NK-92 (cell line): ENCODE data around the gene TGM5.
A peak's percentile ranks its signal among the peaks of the same experiment; 100 is the strongest.
"Not testable (repeated sequence)": the region's sequence is repeated elsewhere in the genome, so short reads cannot be mapped to it uniquely, and the experiment has no call there.

ENCODE experiments used
- DNase-seq: peaks from one replicate; lab custom pipeline; 2025; ENCODE audit not compliant: unreplicated experiment; lab: John Stamatoyannopoulos, UW

The TGM5 gene, protein sequence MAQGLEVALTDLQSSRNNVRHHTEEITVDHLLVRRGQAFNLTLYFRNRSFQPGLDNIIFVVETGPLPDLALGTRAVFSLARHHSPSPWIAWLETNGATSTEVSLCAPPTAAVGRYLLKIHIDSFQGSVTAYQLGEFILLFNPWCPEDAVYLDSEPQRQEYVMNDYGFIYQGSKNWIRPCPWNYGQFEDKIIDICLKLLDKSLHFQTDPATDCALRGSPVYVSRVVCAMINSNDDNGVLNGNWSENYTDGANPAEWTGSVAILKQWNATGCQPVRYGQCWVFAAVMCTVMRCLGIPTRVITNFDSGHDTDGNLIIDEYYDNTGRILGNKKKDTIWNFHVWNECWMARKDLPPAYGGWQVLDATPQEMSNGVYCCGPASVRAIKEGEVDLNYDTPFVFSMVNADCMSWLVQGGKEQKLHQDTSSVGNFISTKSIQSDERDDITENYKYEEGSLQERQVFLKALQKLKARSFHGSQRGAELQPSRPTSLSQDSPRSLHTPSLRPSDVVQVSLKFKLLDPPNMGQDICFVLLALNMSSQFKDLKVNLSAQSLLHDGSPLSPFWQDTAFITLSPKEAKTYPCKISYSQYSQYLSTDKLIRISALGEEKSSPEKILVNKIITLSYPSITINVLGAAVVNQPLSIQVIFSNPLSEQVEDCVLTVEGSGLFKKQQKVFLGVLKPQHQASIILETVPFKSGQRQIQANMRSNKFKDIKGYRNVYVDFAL

GRCh38 chr15:43266834-43267233 lies at the start of gene TGM5:
Gene TGM5, minus strand, starts transcription at chr15:43266928. Its CDS starts 79 bp downstream, at chr15:43266849.
- DNase-seq, result no peak

DNA sequence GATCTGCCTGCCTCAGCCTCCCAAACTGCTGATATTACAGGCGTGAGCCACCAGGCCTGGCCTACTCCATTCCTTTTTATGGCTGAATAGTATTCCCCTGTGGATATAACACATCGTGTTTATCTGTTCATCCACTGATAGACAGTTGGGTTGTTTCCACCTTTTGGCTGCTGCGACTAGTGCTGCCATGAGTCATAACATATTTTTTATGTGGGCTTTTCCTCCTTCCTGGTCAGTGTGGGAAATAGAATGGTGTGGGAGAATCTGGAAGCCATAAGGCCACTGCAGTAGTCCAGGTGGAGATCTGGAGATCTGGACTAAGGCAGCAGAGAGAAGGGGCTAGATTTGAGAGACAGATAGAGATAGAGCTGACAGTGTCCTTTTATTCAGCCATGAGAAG lies 47.4 kb upstream of the TGM5 start:
- DNase-seq, result no peak

- no peak for DNase-seq
Measured at GRCh38 chr15:43312378-43312777, 45.6 kb upstream of the TGM5 start.

DNA sequence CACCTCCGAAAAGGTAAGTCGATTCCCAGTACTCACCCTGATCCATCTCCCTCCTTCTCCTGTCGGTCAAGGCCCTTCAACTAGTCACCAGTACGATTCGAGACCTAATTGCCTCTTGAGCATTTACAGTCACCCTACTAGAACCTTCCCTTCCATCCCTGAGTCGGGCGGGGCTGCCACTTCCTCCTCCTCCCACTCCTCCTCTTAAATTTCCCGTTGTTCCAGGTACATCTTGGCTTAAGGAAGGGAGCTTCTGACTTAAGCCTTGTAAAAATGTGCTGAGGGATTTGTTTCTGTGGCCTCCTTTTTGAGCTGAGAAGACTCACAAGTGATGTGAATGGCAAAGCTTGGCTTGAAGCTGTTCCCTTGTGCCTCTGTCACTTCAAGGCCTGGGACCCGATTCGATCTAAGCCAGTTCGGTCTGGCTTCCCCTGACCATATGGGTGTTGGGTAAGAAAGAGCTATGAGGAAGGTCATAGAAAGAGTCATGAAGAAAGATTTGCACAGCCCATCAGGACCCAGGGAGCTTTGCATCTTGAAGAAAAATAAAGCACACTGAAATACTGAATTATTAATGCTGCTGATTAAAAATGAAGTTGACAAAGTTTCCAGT lies 35.6 kb upstream of the TGM5 start, which contains the start of gene TGM7:
TSS of gene TGM7 (minus strand) at position 51 of the 613 bp plus-strand sequence.
- DNase-seq, result no peak

DNA sequence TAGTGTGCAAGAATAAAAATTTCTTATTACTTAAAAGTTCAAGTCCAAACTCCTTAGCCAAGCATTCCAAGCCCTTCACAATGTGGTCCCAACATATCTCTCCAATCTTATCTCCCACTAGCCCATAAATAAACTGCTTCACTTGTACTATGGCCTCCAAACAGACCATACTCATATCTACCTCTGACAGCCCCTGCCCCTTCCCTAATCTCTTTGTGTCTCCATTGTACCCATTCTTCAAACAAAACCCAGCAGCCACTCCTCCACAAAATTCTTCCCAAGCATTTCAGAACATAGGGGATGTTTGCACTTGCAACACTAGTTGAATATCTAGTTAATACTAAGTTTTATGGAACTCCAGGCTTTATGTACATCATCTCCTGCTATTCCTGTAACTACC lies 33.2 kb upstream of the TGM5 start:
- DNase-seq, result no peak

DNA sequence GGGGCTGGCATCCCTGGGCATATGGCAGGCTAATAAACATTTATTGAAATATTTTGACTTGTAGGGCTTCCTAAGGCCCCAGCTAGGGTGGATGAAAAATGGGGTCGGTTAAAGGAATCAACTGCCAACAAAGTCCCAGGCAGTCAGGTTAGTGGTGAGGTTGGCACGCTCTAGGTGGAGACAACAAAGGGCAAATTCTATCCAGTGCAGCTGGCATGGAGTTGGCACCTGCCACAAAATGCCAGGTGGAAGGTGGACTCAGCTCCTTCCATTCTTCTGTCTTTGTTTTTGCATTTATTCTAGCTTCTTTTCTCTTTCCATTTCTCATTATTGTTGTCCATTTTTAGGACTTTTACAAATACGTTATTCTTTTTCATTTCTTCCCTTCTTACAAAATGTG lies 32.7 kb upstream of the TGM5 start:
- no peak for DNase-seq

DNA sequence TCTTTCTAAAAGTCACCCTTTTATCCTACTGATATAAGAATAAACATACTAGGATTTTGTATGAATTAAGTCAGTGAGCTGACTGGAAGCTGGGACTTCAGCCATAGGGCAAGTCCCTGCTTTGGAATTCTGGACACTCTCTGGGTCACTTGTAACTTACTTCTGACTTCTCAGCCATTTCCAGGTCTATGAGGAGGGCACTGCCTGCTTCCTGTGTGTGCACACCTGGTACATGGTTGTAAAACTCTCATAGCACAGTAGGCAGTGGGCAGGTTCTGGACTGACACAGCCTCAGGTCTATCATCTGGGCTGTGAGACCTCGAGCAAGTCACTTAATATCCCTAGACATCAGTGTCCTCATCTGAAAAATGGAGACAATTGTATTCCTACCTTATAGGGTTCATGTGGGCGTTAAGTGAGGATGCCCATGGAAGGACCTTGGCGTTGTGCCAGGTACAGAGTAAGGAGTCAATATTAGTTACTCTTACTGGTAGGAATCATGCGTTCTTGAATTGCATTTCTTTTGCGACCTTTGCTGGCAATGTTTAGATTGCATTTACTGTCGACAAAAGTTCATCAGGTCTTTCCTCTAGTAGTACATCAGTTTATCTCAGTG lies 27.5 kb upstream of the TGM5 start:
- DNase-seq, result no peak

GRCh38 chr15:43293432-43293831 lies 26.7 kb upstream of the TGM5 start:
- DNase-seq, result no peak

- DNase-seq, result no peak
Measured at GRCh38 chr15:43292375-43293078, 25.8 kb upstream of the TGM5 start.

GRCh38 chr15:43289656-43290055 lies 22.9 kb upstream of the TGM5 start:
- not testable (repeated sequence) for DNase-seq

GRCh38 chr15:43287254-43287653 lies 20.5 kb upstream of the TGM5 start:
- no peak for DNase-seq

- DNase-seq, result no peak
Measured at GRCh38 chr15:43286074-43286473, 19.3 kb upstream of the TGM5 start.

- DNase-seq, result peak; percentile 25
Measured at GRCh38 chr15:43285609-43286037, 18.9 kb upstream of the TGM5 start.

DNA sequence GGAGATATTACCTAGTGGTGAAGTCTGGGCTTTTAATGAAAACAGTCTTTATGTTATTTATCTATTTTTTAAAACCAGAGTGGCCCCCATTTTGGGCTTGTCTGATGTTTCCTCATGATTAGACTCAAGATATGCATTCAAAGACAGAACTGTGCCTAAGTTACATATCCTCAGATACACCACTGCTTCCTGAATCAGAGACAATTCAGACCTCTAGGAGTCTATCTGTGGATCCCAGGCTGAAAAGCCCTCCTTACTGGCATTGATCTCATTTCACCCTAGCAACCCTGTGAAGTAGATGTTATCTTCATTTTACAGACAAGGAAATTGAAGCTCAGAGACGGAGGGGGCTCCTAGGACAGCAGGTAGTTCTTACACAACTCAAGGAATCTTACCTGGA lies 16.8 kb upstream of the TGM5 start:
- DNase-seq, result no peak

GRCh38 chr15:43281926-43282602 lies 15.3 kb upstream of the TGM5 start:
- no peak for DNase-seq

DNA sequence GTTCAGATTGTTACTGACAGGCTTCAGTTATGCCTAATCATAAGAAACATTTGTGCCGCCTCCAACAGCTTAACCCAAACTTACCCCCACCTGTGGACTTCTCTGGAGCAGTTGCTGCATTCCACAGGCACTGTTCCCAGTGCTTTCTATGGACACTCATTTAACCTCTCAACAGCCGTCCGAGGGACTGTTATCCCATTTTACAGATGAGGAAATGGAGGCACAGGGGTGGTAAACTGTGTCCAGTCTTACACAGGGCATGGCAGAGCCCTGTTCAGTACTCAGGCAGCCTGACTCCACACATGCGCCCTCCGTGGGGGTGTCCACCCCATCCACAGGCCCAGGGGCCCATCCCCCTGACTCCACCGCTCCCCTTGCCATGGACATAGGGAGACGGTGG lies 14.3 kb upstream of the TGM5 start:
- no peak for DNase-seq

- no peak for DNase-seq
Measured at GRCh38 chr15:43279496-43279895, 12.8 kb upstream of the TGM5 start.

GRCh38 chr15:43278869-43279268 lies 12.1 kb upstream of the TGM5 start:
- DNase-seq, result no peak

GRCh38 chr15:43277901-43278300 lies 11.2 kb upstream of the TGM5 start:
- DNase-seq, result no peak

DNA sequence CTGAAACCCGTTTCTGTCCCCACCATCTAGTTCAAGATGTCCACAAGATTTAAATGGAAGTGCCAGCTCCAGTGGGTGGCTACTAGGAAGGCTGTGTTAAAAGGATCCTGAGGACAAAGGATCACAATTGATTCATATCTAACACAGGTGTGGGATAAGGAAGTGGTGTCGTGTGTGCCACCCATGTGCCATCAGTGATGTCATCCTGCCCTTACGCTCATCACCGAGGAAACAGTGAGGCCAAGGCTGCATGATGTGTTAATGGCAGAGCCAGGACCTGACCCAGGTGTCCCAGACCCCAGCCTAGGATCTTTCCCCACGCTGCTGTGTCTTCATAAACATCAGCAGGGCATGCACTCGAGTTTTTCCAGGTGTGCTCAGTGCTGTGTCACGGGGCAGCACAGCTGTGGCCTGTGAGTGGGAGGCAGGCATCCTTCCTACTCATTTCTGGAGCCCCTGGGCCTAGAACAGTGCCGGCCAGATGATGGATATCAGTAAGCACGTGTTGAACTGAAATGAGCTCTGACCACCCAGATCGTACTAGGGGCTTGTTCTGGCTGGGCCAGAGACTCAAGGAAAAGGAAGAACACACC lies 10.6 kb upstream of the TGM5 start:
- no peak for DNase-seq
